Measurements from ENCODE around the gene MINDY1.

DNA sequence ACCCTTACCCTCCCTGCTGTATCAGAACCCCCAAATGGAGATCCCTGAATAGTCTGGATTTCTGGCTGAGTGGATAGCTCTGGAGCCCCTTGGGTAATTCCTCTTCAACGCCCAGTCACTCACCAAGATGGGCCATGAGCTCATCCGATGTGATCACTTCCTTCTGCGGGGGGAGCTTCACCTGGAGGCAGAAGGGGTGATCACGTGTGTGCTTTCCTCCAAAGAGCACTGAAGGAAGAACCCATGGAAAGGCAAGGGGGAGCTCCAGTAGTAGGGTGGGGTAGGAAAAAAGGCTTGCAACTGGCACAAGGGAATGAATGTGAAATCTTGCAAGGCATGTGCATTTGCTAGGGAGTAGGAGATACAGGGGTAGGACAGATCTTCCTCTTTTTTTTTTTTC, 5.1 kb downstream of the MINDY1 start:
- TF ChIP-seq, protein P1, sequence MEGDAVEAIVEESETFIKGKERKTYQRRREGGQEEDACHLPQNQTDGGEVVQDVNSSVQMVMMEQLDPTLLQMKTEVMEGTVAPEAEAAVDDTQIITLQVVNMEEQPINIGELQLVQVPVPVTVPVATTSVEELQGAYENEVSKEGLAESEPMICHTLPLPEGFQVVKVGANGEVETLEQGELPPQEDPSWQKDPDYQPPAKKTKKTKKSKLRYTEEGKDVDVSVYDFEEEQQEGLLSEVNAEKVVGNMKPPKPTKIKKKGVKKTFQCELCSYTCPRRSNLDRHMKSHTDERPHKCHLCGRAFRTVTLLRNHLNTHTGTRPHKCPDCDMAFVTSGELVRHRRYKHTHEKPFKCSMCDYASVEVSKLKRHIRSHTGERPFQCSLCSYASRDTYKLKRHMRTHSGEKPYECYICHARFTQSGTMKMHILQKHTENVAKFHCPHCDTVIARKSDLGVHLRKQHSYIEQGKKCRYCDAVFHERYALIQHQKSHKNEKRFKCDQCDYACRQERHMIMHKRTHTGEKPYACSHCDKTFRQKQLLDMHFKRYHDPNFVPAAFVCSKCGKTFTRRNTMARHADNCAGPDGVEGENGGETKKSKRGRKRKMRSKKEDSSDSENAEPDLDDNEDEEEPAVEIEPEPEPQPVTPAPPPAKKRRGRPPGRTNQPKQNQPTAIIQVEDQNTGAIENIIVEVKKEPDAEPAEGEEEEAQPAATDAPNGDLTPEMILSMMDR (IDR thresholded peaks at IDR 0.05): no peak
- TF ChIP-seq POLR2A (IDR thresholded peaks at IDR 0.05): no peak

All from adrenal gland (tissue), 5 donors.